Astrocyte of the hippocampus (primary cell): ENCODE measurements around the gene MOV10L1.
"Not testable (repeated sequence)": the region's sequence is repeated elsewhere in the genome, so short reads cannot be mapped to it uniquely, and the experiment has no call there.

Experiments used
- DNase-seq: peaks from one replicate; pipeline ENCODE4 v3.0.0; 2011; ENCODE audit warnings: low read depth, low spot score

MOV10L1 gene

DNA sequence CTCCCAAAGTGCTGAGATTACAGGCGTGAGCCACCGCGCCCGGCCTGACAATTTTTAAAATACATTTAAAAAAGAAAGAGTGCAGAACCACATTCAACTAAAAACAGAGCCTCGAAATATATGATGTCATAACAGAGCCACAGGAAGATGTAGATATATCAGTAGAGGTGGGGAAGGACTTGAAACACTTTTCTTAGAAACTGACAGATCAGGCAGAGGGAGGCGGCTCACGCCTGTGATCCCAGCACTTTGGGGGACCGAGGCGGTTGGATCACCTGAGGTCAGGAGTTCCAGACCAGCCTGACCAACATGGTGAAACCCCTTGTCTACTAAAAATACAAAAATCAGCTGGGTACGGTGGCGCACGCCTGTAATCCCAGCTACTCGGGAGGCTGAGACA lies 11.6 kb upstream of the MOV10L1 start:
- no peak for DNase-seq

DNA sequence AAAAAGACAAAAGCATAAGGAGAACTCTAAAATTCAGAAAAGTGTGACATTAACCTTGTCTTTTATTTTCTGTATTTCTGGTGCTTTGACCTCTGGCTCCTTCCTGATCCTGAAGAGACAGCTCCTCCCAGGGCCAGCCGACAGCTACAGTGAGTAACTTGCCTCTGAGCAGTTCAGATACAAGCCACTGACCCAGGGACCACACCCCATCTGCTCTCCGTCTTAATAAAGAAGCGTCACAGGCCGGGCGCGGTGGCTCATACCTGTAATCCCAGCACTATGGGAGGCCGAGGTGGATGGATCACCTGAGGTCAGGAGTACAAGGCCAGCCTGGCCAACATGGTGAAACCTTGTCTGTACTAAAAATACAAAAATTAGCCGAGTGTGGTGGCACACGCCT lies 11.0 kb upstream of the MOV10L1 start:
- DNase-seq, result no peak

DNA sequence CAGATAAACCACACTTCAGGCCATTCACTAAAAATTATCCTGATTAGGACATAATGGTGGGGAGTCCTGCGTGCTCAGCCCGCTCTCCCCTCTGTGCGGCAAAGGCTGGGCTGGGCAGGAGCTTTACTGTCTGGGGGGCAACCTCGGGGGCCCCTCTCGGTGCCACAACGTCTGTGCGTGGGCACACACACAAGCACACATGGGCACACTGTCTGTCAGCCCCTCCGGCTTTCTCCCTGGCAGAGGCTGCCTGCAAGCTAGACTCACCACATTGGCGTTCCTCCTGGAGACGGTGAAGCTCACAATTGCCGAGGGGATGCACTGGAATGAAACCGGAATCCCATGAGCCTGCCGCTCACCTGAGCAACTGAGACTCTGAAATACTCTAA lies 9.7 kb upstream of the MOV10L1 start:
- DNase-seq, result no peak

DNA sequence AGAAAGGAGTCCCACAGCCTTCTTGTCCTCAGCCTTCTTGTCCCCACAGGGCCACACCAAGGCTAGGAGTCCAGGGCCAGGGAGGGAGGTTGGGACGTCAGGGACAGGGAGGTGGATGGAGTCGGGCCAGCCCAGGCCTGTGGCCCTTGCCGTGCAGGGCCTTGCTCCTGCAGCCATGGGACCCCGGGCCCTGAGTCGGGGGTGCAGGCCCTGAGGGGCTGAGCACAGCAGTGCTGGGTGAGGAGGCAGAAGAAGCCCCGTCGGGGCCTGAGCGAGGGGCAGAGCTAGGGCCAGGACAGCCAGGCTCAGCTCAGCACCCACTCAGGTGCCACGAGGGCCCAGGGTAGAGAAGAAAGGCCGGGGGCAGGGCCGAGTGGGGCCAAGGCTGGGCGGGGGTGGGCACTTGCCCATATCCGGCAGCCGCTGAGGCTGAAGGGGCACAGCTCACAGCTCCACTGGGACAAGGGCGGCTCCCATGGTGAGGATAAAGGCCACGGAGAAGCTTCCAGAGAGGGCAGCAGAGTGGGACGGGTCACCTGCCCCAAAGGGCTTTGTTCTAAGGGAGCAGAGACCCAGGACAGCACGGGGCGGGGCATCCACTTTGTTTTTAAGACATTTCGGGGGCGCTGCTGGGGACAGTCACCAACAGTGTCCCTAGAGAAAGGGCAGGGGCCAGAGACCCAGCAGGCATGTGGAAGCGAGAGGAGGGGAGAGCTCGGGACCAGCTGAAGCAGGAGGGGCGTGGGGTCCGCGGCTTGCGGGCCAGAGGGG lies 8.2 kb upstream of the MOV10L1 start:
- no peak for DNase-seq

DNA sequence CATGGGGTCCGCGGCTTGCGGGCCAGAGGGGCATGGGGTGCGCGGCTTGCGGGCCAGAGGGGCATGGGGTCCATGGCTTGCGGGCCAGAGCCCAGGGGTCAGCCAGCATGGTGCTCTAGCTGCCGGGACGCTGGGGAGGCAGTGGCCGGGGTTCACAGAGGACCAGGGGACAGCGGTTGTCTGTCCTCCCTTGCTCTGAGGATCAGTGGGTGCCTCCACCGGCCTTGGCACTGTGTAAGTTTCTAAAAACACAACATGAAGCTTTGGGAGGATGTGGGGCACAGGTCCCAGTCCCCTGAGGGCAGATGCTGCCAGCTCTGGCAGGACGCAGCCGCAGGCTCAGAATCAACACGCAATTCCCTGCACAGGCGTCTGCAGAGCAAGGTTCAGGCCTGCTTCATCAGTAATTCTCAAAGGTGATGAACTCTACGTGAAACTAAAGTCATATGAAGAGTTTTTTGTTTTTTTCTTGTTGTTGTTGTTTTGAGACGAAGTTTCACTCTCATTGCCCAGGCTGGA lies 7.5 kb upstream of the MOV10L1 start:
- no peak for DNase-seq

DNA sequence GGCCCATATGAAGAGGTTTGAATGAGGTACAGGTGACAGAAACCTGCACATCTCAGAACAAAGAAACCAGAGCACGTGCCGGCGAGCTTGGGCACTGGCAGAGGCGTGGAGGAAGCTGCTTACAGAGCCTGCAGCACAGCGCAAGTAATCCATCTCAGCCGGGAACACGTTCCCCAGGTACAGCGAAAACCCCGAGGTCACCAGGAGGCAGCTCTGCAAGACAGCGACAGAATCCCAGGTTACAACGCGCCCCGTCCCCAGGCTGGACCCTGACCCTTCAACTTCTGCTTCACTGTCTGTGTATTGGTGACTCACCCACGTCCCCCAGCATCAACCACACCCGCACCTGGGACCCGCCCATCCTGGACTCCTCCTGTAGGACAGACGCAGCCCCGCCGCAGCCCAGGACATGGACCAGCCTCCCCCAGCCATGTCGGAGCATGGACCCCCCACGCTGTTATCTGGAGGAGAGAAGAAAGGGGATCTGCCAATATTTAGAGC lies 6.8 kb upstream of the MOV10L1 start:
- DNase-seq, result no peak

DNA sequence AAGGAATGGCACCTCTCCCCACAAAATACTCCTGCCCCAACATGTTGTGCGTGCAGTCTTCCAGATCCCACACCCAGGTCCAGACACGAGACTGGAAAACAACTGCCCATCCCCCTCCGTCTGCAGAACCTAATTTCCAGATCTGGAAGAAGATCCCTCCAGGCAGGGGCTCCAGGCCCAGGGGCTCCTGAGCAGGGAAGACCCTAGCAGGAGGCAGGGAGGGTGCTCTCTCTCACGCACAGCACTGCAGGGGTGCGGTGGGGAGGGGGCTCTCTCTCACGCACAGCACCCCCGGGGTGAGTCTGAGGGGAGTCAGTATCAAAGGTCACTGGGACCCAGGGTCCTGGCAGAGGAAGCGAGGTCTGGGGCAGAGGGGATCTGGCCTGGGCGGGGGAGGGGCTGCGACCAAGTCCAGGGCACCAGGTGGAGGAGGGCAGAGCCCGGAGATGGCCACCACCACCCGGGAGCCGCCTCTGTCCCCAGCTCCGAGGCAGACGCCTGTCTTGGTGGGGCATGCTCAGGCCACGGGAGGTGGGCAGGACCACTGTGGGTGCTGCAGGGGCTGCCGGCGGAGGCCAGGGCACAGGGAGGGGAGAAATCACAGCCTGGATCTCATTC lies 6.2 kb upstream of the MOV10L1 start:
- DNase-seq, result no peak

DNA sequence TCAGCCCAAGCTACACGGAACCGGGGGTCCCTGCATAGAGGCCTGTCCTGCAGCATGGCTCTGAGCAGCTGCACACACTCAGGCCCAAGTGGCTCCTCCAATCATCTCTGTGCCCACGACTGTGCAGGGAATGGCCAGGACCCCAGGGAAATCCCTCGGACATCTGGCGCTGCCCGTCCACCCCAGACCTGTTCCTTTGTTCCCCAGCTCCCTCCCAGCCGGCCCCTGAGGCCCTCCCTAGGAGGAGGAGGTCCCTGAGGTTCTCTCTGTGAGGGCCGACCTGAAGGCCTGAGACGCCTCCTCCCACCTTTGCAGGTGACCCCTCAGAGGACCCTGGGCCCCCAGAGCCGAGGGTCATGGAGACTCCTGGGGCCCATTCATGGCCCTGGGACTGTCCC lies 5.7 kb upstream of the MOV10L1 start:
- no peak for DNase-seq

DNA sequence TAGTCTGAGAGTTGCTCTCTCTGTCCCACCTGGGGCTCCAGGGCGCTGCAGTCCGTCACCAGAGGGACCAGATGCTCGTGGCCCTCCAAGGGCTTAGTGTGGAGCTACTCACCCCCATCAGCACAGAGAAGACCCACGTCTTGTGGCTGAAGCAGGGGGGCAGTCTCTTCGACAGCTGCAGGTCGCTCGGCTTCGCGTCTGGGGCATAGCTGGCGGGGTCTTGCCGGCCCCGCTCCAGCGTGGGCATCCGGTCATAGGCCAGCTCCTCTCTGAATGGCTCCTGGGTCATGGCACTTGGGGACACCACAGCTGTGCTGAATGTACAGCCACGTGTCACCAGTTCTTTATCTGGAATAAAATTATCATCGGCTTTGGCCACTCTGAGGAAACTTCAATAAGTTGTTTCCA lies 5.2 kb upstream of the MOV10L1 start:
- no peak for DNase-seq

DNA sequence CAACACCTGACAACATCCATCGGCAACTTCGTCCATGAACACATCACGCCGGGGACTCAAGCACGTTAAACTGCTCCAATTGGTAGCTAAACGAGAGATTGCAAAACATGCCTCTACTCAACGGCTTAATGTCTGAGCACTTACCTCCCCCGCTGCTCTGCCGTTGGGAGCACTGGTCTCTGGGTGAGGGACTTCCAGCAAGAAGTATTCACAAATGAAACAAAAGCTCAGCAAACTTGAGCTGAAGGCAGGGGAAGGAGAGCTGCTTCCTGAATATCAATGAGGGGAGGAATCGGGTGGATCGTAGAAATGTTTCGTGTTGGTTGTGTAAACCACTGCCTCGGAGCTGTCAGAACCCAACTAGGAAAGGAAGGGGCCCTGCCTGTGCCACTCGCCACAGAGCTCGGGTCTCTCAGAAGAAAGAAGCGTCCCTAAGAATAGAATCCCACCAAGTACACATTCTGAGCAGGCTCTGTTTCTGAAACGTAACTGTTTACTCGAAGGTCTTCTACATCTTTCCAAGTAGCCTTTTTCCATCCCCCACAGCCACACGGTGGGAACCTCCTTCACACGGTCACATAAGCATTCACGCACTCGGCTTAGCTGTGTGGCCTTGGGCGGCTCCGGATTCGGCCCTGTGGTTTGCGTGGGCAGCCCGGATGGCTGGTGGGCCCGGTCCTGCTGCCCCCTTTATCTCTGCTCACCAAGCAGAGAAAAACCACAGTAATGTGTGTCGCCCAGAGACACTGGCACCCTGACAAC lies 4.4 kb upstream of the MOV10L1 start, which contains the start of gene MLC1:
TSS of gene MLC1 (minus strand) at position 216 of the 762 bp plus-strand sequence. CDS start 524 bp downstream, outside the sequence.
- peak; percentile 89 for DNase-seq

DNA sequence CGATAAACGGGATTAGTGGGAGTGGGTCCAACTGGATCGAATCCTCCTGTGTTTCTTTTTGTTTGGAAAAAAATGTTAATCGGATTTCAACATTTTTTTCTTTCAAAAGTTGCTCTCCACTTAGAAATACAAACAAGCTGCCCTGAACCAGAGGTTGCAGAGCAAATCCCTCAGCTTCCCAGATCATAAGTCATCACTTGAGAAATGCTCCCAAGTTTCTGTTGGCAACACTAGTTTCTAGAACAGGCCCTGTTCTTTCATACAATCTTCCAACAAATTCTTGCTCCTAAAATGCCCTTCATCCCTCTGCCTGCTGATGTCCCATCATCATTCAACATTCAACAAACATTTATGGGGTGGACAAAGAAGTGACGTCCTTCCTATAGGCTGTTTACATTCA lies 3.3 kb upstream of the MOV10L1 start:
- DNase-seq, result peak; percentile 75

DNA sequence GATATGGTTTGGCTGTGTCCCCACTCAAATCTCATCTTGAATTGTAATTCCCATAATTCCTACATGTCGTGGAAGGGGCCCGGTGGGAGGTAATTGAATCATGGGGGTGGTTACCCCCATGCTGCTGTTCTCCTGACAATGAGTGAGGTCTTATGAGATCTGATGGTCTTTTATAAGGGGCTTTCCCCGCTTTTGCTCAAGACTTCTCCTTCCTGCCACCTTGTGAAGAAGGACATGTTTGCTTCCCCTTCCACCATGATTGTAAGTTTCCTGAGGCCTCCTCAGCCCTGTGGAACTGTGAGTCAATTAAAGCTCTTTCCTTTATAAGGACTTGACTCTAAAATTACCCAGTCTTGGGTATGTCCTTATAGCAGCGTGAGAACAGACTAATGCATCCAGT lies 2.8 kb upstream of the MOV10L1 start:
- not testable (repeated sequence) for DNase-seq

DNA sequence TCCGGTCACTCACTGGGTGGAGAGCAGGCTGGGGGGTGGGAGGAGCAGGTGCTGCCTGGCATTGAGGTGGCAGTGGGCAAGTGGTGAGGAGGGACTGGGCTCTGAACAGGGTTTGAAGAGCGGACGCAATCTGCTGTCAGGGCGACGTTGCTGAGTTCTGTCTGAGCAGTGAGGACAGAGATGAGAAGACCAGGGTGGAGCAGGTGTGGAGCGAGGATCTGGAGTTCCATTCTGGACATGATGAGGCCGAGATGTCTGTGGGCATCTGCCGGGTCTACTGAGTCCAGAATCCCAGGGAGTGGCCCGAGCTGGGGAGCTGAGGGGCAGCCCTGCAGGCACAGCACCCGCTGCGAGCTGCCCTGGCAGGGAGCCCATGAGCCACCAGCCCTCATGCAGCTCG lies 2.2 kb upstream of the MOV10L1 start:
- no peak for DNase-seq

DNA sequence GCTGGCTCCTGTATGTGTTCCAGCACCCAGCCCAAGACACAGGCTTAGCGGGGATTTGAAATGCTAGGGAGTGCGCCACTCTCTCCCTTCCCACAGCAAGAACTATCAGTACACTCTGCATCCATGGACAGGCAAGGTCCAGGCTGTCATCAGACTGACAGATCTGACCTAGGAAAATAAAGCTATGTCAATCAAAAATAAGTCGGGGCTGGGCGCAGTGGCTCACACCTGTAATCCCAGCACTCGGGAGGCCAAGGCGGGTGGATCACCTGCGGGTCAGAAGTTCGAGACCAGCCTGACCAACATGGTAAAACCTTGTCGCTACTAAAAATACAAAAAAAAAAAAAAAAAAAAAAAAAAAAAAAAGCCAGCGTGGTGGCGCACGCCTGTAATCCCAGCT lies 1.7 kb upstream of the MOV10L1 start:
- DNase-seq, result no peak

DNA sequence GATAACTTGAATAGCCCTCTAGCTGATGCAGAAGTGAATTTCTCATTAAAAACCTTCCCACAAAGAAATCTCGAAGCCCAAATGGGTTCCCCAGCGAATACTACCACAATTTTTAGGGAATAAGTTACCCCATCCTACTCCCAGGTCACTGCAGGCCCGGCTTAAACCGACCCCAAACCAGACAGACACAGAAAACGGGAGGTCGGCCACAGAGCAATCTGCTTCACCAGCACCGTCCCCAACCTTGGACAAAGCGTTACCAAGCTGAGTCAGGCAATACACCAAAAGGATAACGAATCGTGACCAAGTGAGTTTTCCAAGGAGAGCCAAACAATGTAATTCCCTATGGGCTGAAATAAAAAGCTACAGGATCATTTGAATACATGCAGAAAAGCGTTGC lies 575 bp upstream of the MOV10L1 start:
- no peak for DNase-seq

DNA sequence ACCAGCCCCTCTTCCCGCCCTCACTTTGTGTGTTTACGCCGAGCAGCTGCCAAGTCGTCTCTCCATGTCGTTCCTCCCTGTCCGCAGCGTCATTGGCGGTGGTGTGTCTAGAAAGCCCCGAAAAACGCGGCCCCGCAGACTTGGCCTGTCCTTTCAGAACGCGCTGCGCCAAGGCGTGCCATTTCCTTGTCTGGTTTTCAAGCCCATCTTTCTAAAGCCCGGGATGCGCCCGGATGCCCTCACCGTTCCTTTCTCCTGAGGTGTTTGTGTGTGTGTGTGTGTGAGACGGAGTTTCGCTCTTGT lies 557 bp downstream of the MOV10L1 start:
- DNase-seq, result no peak

DNA sequence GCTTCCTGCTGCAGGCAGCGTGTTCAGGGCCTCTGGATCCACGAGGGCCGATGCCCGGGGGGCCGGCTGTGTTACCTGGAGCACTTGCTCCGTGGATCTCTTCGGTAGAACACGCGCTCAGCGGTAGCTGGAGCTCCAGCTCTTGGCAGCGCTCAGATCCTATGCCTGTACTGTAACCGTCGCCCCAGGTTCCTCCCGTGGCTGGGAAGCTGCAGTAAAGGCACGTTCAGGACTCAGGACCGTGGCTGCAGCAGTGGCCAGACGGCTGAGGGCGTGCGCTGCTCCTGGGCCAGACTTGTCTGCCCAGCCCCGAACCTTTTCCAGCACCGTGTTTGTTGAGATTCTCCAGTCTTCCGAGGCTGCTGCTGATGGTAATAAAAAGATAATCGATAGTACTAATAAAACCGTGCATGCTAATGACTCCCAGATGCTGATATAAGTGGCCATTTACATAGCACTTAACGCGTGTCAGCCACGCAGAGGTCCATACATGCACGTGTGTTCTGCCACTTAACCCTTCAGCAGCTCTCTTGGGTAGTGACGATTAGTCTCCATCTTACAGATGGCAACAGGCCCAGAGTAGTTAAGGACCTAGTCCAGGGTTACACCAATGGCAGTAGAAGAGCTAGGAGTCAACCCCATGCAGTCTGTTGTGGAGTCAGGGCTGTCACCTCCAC lies 1.4 kb downstream of the MOV10L1 start:
- no peak for DNase-seq

DNA sequence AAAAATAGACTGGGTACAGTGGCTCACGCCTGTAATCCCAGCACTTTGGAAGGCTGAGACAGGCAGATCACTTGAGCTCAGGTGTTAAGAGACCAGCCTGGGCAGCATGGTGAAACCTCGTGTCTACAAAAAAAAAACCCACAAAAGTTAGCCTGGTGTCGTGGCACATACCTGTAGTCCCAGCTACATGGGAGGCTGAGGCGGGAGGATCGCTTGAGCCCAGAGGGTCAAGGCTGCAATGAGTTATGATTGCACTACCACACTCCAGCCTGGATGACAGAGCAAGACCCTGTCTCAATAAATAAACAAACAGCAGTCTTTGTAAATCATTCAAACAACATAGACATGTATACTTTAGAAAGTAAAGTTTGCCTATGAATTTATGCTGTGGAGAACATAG lies 2.5 kb downstream of the MOV10L1 start:
- DNase-seq, result no peak

DNA sequence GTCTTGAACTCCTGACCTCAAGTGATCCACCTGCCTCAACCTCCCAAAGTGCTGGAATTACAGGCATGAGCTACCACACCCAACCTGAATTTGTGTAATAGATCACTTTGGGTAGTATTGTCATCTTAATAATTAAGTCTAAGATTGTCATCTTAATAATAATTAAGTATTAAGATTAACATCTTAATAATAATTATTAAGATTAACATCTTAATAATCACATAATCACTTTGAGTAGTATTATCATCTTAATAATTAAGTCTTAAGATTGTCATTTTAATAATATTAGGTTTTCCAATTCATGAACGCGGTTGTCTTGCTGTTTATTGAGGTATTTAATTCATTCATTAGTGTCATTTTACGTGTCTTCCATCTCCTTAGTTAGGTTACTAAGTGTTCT lies 8.2 kb downstream of the MOV10L1 start:
- DNase-seq, result no peak

DNA sequence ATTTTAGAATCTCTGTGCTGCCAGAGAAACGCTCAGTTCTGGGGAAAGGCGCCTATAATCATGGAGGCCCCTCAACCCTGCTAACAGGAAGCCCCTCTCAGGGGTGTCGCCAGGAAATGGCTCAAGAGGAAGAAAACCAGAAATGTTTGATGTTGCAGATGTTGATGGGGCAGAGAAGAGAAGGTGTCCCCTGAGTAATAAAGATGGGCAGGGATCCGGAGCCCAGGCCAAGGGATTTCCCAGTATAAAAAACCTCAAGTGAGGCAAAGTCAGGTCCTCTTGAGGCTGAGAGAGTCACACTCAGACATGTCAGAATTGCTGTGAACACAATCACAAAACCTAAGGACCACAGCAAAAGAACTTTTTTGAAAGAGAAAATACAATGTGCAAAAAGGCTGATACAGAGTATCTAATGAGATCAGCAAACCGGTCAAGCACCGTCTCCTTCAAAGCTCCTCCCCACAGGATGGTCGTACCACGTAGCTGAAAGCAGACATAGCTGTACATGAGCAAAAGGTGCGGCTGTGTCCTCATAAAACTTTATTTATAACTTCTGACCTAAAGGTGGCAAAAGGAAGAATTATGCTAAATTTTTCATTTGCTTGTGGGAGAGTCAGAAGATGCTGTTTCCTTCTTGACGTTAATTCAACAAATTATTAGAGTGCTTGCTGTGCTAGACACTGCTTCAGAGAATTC lies 12.2 kb downstream of the MOV10L1 start:
- no peak for DNase-seq

DNA sequence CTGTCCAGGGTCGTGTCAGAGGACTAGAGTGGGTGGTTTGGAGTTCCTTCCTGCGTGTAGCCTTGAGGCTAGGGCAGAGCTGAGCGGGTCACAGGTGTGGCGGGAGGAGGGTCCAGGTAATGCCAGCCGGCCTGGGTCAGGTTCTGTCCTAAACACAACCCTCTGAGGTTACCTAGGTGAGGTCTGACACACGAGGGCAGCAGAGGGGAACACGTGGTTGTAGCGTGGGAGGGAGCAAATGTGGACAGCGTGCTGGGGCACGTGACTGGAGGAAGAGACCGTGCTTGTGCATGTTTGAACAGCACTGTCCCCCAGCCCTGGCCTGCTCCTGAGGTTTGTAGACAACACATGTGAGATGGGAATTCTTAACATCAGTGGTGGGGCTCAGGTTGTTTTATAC lies 13.1 kb downstream of the MOV10L1 start:
- no peak for DNase-seq
